ENCODE data around the gene GTPBP3. TPM values are rescaled to one million over a fixed set of nuclear protein-coding genes. Genes with fewer than 3 reads are reported as not detected.

Gene GTPBP3
- total RNA-seq, 1 donor from 2014 or later: 28.9 TPM

GRCh38 chr19:17309965-17310461, 27.3 kb upstream of the GTPBP3 start:
- Mint-ChIP-seq H3K4me1 (ENCODE audit: unreplicated experiment) (peaks cover 46% of the 10 kb centered on the region), H3K27me3 (ENCODE audit: unreplicated experiment) (no peaks in the 10 kb centered on the region), H3K9me3 (ENCODE audit: unreplicated experiment) (no peaks in the 10 kb centered on the region), H3K4me3 (ENCODE audit: unreplicated experiment) (peak overlapping the region; percentile 94), H3K36me3 (ENCODE audit: unreplicated experiment) (peaks cover 2% of the 10 kb centered on the region), H3K27ac (ENCODE audit: unreplicated experiment) (peak overlapping the region; percentile 78)
- DNase-seq (ENCODE audit: extremely low spot score, unreplicated experiment): no peak
- TF ChIP-seq CTCF (IDR thresholded peaks at IDR 0.05): no peak

- TF ChIP-seq CTCF (IDR thresholded peaks at IDR 0.05): no peak
- H3K27ac Mint-ChIP-seq (ENCODE audit: unreplicated experiment): peak overlapping the region; percentile 93
- no peak for DNase-seq (ENCODE audit: extremely low spot score, unreplicated experiment)
- peaks cover 10% of the 10 kb centered on the region for H3K36me3 Mint-ChIP-seq (ENCODE audit: unreplicated experiment)
- H3K4me1 Mint-ChIP-seq (ENCODE audit: unreplicated experiment): peaks cover 37% of the 10 kb centered on the region
- peak overlapping the region; percentile 65 for H3K4me3 Mint-ChIP-seq (ENCODE audit: unreplicated experiment)
- H3K27me3 Mint-ChIP-seq (ENCODE audit: unreplicated experiment): no peaks in the 10 kb centered on the region
- H3K9me3 Mint-ChIP-seq (ENCODE audit: unreplicated experiment): no peaks in the 10 kb centered on the region
These were observed 25.7 kb upstream of the GTPBP3 start for GRCh38 chr19:17311455-17312188.

GRCh38 chr19:17312189-17313113, 24.9 kb upstream of the GTPBP3 start:
- H3K36me3 Mint-ChIP-seq (ENCODE audit: unreplicated experiment): peaks cover 10% of the 10 kb centered on the region
- peak overlapping the region; percentile 65 for H3K4me3 Mint-ChIP-seq (ENCODE audit: unreplicated experiment)
- peaks cover 35% of the 10 kb centered on the region for H3K4me1 Mint-ChIP-seq (ENCODE audit: unreplicated experiment)
- no peaks in the 10 kb centered on the region for H3K9me3 Mint-ChIP-seq (ENCODE audit: unreplicated experiment)
- no peak for TF ChIP-seq CTCF (IDR thresholded peaks at IDR 0.05)
- DNase-seq (ENCODE audit: extremely low spot score, unreplicated experiment): no peak
- peak overlapping the region; percentile 93 for H3K27ac Mint-ChIP-seq (ENCODE audit: unreplicated experiment)
- H3K27me3 Mint-ChIP-seq (ENCODE audit: unreplicated experiment): no peaks in the 10 kb centered on the region

GRCh38 chr19:17314007-17314593, 23.3 kb upstream of the GTPBP3 start:
- Mint-ChIP-seq H3K27ac (ENCODE audit: unreplicated experiment) (no peak overlapping the region), H3K36me3 (ENCODE audit: unreplicated experiment) (peaks cover 10% of the 10 kb centered on the region), H3K27me3 (ENCODE audit: unreplicated experiment) (no peaks in the 10 kb centered on the region), H3K4me1 (ENCODE audit: unreplicated experiment) (peaks cover 26% of the 10 kb centered on the region), H3K9me3 (ENCODE audit: unreplicated experiment) (no peaks in the 10 kb centered on the region), H3K4me3 (ENCODE audit: unreplicated experiment) (no peak overlapping the region)
- no peak for DNase-seq (ENCODE audit: extremely low spot score, unreplicated experiment)
- no peak for TF ChIP-seq CTCF (IDR thresholded peaks at IDR 0.05)
